Ramos (cell line): Measurements from ENCODE around the gene MAD1L1.
"Not testable (repeated sequence)": the region's sequence is repeated elsewhere in the genome, so short reads cannot be mapped to it uniquely, and the experiment has no call there.

Experiments used
- in situ Hi-C: fragments of 300-500 bp; cut with MboI; formaldehyde crosslinking; loops from one replicate; pipeline ENCODE4 v1.14.3; 2022; ENCODE audit warnings: low sequenced_read_pairs; ENCODE audit not compliant: unreplicated experiment

MAD1L1 gene

GRCh38 chr7:1889091-1889490, 343.7 kb downstream of the MAD1L1 start:
- in situ Hi-C loops: no loop called here

GRCh38 chr7:1888425-1888824, 344.3 kb downstream of the MAD1L1 start:
- in situ Hi-C loops: no loop called here

- in situ Hi-C loops: no loop called here
Measured at GRCh38 chr7:1887251-1887650, 345.5 kb downstream of the MAD1L1 start.

- in situ Hi-C loops: no loop called here
Measured at GRCh38 chr7:1886361-1887064, 346.2 kb downstream of the MAD1L1 start.

- in situ Hi-C loops: no loop called here
Measured at GRCh38 chr7:1885465-1886226, 347.1 kb downstream of the MAD1L1 start.

- in situ Hi-C loops: no loop called here
Measured at GRCh38 chr7:1884583-1885350, 348.0 kb downstream of the MAD1L1 start.

GRCh38 chr7:1883834-1884582, 348.7 kb downstream of the MAD1L1 start:
- in situ Hi-C loops: no loop called here

- in situ Hi-C loops: no loop called here
Measured at GRCh38 chr7:1883031-1883761, 349.5 kb downstream of the MAD1L1 start.

- in situ Hi-C loops: no loop called here
Measured at GRCh38 chr7:1882451-1882850, 350.3 kb downstream of the MAD1L1 start.

GRCh38 chr7:1881946-1882345, 350.8 kb downstream of the MAD1L1 start:
- in situ Hi-C loops: no loop called here

GRCh38 chr7:1876641-1877040, 356.1 kb downstream of the MAD1L1 start:
- in situ Hi-C loops: not testable (repeated sequence)

- in situ Hi-C loops: not testable (repeated sequence)
Measured at GRCh38 chr7:1875392-1876199, 357.1 kb downstream of the MAD1L1 start.

GRCh38 chr7:1874590-1875391, 358.0 kb downstream of the MAD1L1 start:
- in situ Hi-C loops: not testable (repeated sequence)

- in situ Hi-C loops: no loop called here
Measured at GRCh38 chr7:1873857-1874589, 358.7 kb downstream of the MAD1L1 start.

- in situ Hi-C loops: no loop called here
Measured at GRCh38 chr7:1873421-1873820, 359.3 kb downstream of the MAD1L1 start.

GRCh38 chr7:1873070-1873405, 359.7 kb downstream of the MAD1L1 start:
- in situ Hi-C loops: no loop called here

- in situ Hi-C loops: no loop called here
Measured at GRCh38 chr7:1872191-1873069, 360.3 kb downstream of the MAD1L1 start.
